Erythroblast (primary cell): ENCODE results near the gene GAK.

Experiments used
- GATA1 ChIP-seq: IDR thresholded peaks from 2 replicates; pipeline ENCODE4 v1.6.1; 2011; ENCODE audit warnings: low read depth, mild to moderate bottlenecking, control low read depth, low read length, moderate library complexity
- POLR2A ChIP-seq: IDR thresholded peaks from 2 replicates; pipeline ENCODE4 v1.6.1; 2011; ENCODE audit warnings: mild to moderate bottlenecking, low read length

- no peak for TF ChIP-seq POLR2A
- TF ChIP-seq GATA1, result no peak
Measured at GRCh38 chr4:911871-912490, 20.1 kb downstream of the GAK start.
